ENCODE data around the gene CHRNB2. TPM values are rescaled to one million over a fixed set of nuclear protein-coding genes. Genes with fewer than 3 reads are reported as not detected.

CHRNB2 gene
- total and polyA plus RNA-seq, 11 donors = 0.03 to 0.14 (median 0.05) TPM; not detected in 7

GRCh38 chr1:154571244-154571963 lies 3.8 kb downstream of the CHRNB2 start:
- intact Hi-C loops (cut with DNase I) = no loop called here
- DNase-seq = no peak
- Histone ChIP-seq H3K27me3 (peaks cover 0 to 22% (median 0%) of the 10 kb centered on the region in 9 donors), H3K9me3 (no peaks in the 10 kb centered on the region), H3K36me3 (no peaks in the 10 kb centered on the region), H3K4me3 (no peak overlapping the region), H3K27ac (no peak overlapping the region), H3K4me1 (peaks cover 0 to 19% (median 7%) of the 10 kb centered on the region in 12 donors)
- ATAC-seq = no peak
- TF ChIP-seq, protein P1, sequence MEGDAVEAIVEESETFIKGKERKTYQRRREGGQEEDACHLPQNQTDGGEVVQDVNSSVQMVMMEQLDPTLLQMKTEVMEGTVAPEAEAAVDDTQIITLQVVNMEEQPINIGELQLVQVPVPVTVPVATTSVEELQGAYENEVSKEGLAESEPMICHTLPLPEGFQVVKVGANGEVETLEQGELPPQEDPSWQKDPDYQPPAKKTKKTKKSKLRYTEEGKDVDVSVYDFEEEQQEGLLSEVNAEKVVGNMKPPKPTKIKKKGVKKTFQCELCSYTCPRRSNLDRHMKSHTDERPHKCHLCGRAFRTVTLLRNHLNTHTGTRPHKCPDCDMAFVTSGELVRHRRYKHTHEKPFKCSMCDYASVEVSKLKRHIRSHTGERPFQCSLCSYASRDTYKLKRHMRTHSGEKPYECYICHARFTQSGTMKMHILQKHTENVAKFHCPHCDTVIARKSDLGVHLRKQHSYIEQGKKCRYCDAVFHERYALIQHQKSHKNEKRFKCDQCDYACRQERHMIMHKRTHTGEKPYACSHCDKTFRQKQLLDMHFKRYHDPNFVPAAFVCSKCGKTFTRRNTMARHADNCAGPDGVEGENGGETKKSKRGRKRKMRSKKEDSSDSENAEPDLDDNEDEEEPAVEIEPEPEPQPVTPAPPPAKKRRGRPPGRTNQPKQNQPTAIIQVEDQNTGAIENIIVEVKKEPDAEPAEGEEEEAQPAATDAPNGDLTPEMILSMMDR (IDR thresholded peaks at IDR 0.05) = no peak
- TF ChIP-seq POLR2A (IDR thresholded peaks at IDR 0.05) = no peak
- WGBS, 4 donors = 94 to 96% (median 96%) methylated on average over 55 to 59 of the region's 59 CpGs

- no peak for TF ChIP-seq POLR2A (IDR thresholded peaks at IDR 0.05)
- TF ChIP-seq, protein P1 (IDR thresholded peaks at IDR 0.05) = no peak
- Histone ChIP-seq H3K4me3 (no peak overlapping the region), H3K27ac (no peak overlapping the region), H3K36me3 (no peaks in the 10 kb centered on the region), H3K4me1 (peaks cover 0 to 20% (median 8%) of the 10 kb centered on the region in 12 donors), H3K9me3 (no peaks in the 10 kb centered on the region), H3K27me3 (peaks cover 0 to 20% (median 0%) of the 10 kb centered on the region in 9 donors)
- intact Hi-C loops (cut with DNase I) = no loop called here
- 90 to 91% (median 91%) methylated on average over 21 to 29 of the region's 29 CpGs for WGBS, 4 donors
- no peak for DNase-seq
- no peak for ATAC-seq
These were observed 4.3 kb downstream of the CHRNB2 start for GRCh38 chr1:154571964-154572288.

GRCh38 chr1:154572468-154573167 lies 5.0 kb downstream of the CHRNB2 start:
- 71 to 79% (median 75%) methylated on average over 2 to 10 of the region's 10 CpGs for WGBS, 4 donors
- TF ChIP-seq, protein P1 (IDR thresholded peaks at IDR 0.05) = no peak
- TF ChIP-seq POLR2A (IDR thresholded peaks at IDR 0.05) = no peak
- no peak for ATAC-seq

GRCh38 chr1:154573168-154573510 lies 5.6 kb downstream of the CHRNB2 start:
- no peak overlapping the region for H3K27ac ChIP-seq
- ATAC-seq (no peak), DNase-seq (no peak)
- no peak for TF ChIP-seq POLR2A (IDR thresholded peaks at IDR 0.05)
- TF ChIP-seq, protein P1 (IDR thresholded peaks at IDR 0.05) = no peak
- H3K9me3 ChIP-seq = no peaks in the 10 kb centered on the region
- H3K36me3 ChIP-seq = peaks cover 0 to 2% (median under 1%) of the 10 kb centered on the region in 9 donors
- H3K27me3 ChIP-seq = peaks cover 0 to 10% (median 0%) of the 10 kb centered on the region in 9 donors
- 85 to 88% (median 86%) methylated on average over 3 of the region's 3 CpGs for WGBS, 4 donors
- no peak overlapping the region for H3K4me3 ChIP-seq
- H3K4me1 ChIP-seq = peaks cover 0 to 24% (median 11%) of the 10 kb centered on the region in 12 donors
- intact Hi-C loops (cut with DNase I) = no loop called here

More at GRCh38 chr1:154572468-154573167, 5.0 kb downstream of the CHRNB2 start:
- Histone ChIP-seq H3K36me3 (no peaks in the 10 kb centered on the region), H3K27me3 (peaks cover 0 to 14% (median 0%) of the 10 kb centered on the region in 9 donors), H3K9me3 (no peaks in the 10 kb centered on the region), H3K4me3 (no peak overlapping the region), H3K4me1 (peaks cover 0 to 24% (median 12%) of the 10 kb centered on the region in 12 donors), H3K27ac (no peak overlapping the region)
- DNase-seq = no peak
- intact Hi-C loops (cut with DNase I) = no loop called here
